Ectodermal cell (in vitro differentiated cells): ENCODE data around the gene PTPRG.

Experiments used
- H3K27ac ChIP-seq: 2 replicates; pipeline ENCODE4 v1.7.0; 2013; ENCODE audit warnings: mild to moderate bottlenecking, low read depth, low read length; ENCODE audit not compliant: insufficient read depth, poor library complexity, severe bottlenecking
- H3K27me3 ChIP-seq: 2 replicates; pipeline ENCODE4 v1.7.0; 2013; ENCODE audit warnings: mild to moderate bottlenecking, low read length; ENCODE audit not compliant: insufficient read depth, control insufficient read depth, poor library complexity, severe bottlenecking
- H3K36me3 ChIP-seq: one replicate; pipeline ENCODE4 v1.7.0; 2013; ENCODE audit warnings: low read length; ENCODE audit not compliant: control insufficient read depth, insufficient read depth
- H3K4me1 ChIP-seq: one replicate; pipeline ENCODE4 v1.7.0; 2013; ENCODE audit warnings: low read length; ENCODE audit not compliant: control insufficient read depth, insufficient read depth
- H3K4me3 ChIP-seq: 2 replicates; pipeline ENCODE4 v1.7.0; 2013; ENCODE audit warnings: low read depth, low read length, control low read depth; ENCODE audit not compliant: insufficient read depth
- H3K9me3 ChIP-seq: 2 replicates; pipeline ENCODE4 v1.7.0; 2013; ENCODE audit warnings: mild to moderate bottlenecking, low read length, moderate library complexity; ENCODE audit not compliant: control insufficient read depth
- WGBS, 2 experiments: methylation state at CpG; one replicate each; pipeline ENCODE4 v1.1.7; 2013; ENCODE audit warnings: missing lambda C conversion rate in 2 of 2; 5-methylcytosine and 5-hydroxymethylcytosine counted together

PTPRG gene

DNA sequence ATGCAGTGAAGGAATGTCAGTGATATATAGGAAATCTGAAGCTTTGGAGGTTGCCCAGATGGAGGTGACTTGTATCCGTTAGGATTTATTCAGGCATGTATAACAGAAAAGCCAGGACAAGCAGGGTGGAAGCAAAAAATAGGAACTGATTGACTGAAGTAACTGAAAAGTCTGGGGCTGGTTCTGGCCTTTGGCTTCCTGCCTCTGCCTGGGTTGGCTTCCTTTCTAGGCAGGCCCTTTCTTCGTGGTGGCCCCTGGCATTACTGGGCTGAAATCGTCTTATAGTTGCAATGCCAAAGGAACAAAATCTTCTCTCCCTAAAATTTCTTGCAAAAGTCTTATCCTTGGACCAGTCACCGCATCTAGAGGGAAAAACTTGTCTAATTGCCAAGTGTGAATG, 386.1 kb downstream of the PTPRG start:
- Histone ChIP-seq H3K27ac (peak overlapping the region; percentile 53), H3K4me3 (no peak overlapping the region), H3K36me3 (no peaks in the 10 kb centered on the region), H3K27me3 (no peaks in the 10 kb centered on the region), H3K9me3 (no peaks in the 10 kb centered on the region), H3K4me1 (peaks cover 45% of the 10 kb centered on the region)
- WGBS, 2 experiments = 72 to 75% methylated on average over 4 of the region's 4 CpGs

GRCh38 chr3:61948699-61949305, 387.4 kb downstream of the PTPRG start:
- no peak overlapping the region for H3K27ac ChIP-seq
- peaks cover 52% of the 10 kb centered on the region for H3K4me1 ChIP-seq
- no peaks in the 10 kb centered on the region for H3K27me3 ChIP-seq
- WGBS, 2 experiments = 69 to 86% methylated on average over 4 to 5 of the region's 5 CpGs
- no peaks in the 10 kb centered on the region for H3K36me3 ChIP-seq
- H3K9me3 ChIP-seq = no peaks in the 10 kb centered on the region
- H3K4me3 ChIP-seq = no peak overlapping the region

DNA sequence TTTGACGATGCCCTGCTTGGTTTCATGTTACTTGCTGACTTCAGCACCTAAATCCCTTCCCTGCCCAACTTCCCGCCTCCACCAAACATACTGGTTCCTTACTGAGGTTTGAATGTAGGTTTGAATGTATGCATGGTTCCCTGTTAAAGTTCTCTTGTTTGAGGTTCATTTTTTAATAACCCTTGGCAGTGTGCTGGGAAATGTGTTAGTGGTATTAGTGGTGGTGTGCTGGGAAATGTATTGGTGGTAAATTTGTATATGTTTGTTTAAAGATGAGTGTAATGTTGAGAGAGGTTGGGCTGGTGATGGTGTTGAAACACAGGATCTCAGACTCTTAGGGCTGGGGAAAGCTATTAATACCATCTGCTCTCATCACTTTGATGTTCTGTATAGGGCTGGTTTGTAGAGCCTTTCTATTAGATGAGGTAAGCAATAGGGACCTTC, 392.7 kb downstream of the PTPRG start:
- Histone ChIP-seq H3K36me3 (no peaks in the 10 kb centered on the region), H3K27ac (no peak overlapping the region), H3K27me3 (no peaks in the 10 kb centered on the region), H3K9me3 (no peaks in the 10 kb centered on the region), H3K4me1 (peaks cover 23% of the 10 kb centered on the region), H3K4me3 (no peak overlapping the region)
- WGBS, 2 experiments = 13 to 65% methylated on average over 1 to 2 of the region's 2 CpGs

DNA sequence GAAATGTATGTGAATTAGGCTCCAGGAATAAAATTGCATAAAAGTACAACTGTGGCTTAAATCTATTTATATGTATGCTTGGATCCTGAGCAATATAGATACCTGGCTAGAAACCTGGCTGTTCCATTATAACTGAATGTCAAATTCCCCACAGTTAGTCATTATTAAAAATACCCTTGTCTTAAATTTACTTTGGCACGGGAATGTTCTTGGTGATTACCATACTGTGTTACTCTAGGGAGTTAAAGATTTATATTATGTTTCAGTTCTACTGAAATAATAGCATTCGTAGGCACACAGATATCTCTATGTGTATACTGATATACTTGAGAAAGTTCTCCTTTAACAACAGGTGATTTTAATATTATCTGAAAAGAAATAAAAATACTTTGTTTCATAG, 394.1 kb downstream of the PTPRG start:
- Histone ChIP-seq H3K4me3 (no peak overlapping the region), H3K4me1 (peaks cover 14% of the 10 kb centered on the region), H3K27ac (no peak overlapping the region), H3K27me3 (no peaks in the 10 kb centered on the region), H3K36me3 (no peaks in the 10 kb centered on the region), H3K9me3 (no peaks in the 10 kb centered on the region)
- WGBS, 2 experiments = no CpG with 5 or more reads among the region's 2 CpGs

GRCh38 chr3:61956236-61956635, 394.9 kb downstream of the PTPRG start:
- H3K27me3 ChIP-seq = no peaks in the 10 kb centered on the region
- no peaks in the 10 kb centered on the region for H3K36me3 ChIP-seq
- no peak overlapping the region for H3K27ac ChIP-seq
- H3K4me1 ChIP-seq = peaks cover 9% of the 10 kb centered on the region
- no peaks in the 10 kb centered on the region for H3K9me3 ChIP-seq
- no peak overlapping the region for H3K4me3 ChIP-seq
- 91 to 94% methylated on average over 5 of the region's 5 CpGs for WGBS, 2 experiments

DNA sequence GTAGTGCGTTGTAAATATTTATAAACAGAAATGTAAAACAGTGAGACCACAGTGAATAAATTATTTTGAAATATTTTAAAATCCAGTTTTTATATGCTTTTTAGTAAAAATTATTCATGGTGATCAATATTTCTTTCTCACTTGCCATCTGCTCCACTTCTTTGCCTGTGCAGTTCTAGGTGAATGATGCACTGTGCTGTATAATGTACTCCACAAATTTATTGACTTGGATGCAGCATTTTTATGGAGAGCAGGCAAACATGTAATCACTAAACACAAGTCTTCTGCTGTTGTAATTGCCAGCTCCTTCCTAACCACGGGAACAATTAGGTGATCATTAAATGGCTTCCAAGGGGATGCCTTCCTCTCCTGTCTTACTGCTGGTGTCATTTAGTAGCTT, 395.9 kb downstream of the PTPRG start:
- H3K36me3 ChIP-seq = no peaks in the 10 kb centered on the region
- 65 to 85% methylated on average over 1 of the region's 2 CpGs for WGBS, 2 experiments
- H3K27me3 ChIP-seq = no peaks in the 10 kb centered on the region
- H3K27ac ChIP-seq = no peak overlapping the region
- peaks cover 9% of the 10 kb centered on the region for H3K4me1 ChIP-seq
- H3K9me3 ChIP-seq = no peaks in the 10 kb centered on the region
- H3K4me3 ChIP-seq = no peak overlapping the region

- no peaks in the 10 kb centered on the region for H3K9me3 ChIP-seq
- H3K4me1 ChIP-seq = no peaks in the 10 kb centered on the region
- no peaks in the 10 kb centered on the region for H3K27me3 ChIP-seq
- no peaks in the 10 kb centered on the region for H3K36me3 ChIP-seq
- H3K27ac ChIP-seq = no peak overlapping the region
- no peak overlapping the region for H3K4me3 ChIP-seq
These were observed 399.6 kb downstream of the PTPRG start for GRCh38 chr3:61960976-61961375.

DNA sequence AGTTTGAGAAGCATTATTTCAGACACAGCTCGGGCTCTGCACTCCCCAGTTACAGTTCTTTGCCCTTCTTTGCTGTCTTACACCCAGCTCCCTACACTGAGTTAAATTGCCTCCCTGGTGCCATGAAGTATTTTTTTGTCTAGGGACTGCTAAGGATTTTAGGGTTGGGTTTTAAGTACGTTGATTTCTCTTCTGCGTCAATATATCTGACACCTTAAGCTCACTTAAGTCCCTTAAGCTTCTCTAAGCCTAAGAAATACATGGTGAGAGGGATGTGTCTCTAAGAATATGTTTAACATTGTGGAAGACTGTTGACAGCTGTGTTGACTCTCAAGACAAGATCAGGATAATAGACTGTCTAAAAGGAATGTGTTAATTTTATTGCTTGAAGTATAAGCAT, 400.5 kb downstream of the PTPRG start:
- H3K4me1 ChIP-seq = no peaks in the 10 kb centered on the region
- no peaks in the 10 kb centered on the region for H3K9me3 ChIP-seq
- H3K27me3 ChIP-seq = no peaks in the 10 kb centered on the region
- 84 to 87% methylated on average over 2 to 3 of the region's 3 CpGs for WGBS, 2 experiments
- H3K4me3 ChIP-seq = no peak overlapping the region
- H3K27ac ChIP-seq = no peak overlapping the region
- H3K36me3 ChIP-seq = no peaks in the 10 kb centered on the region

DNA sequence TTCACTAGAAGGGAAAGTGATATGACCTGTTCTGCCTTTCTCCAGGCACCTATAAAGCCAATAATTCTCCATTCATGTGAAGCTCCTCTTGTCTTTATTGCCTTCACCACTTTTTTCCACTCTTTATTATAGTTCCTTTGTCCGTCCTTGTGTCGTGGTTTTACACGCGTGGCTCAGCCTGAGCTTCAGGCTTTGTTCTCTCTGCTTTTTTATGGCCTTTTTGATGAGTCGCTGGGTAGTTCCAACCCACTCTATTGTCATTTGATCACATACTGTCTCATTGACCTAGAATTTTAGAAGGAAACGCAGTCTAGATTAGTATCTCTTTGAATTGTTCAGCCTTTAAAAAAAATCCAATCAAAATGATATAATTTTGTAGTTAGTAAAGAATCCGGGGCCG, 403.2 kb downstream of the PTPRG start:
- Histone ChIP-seq H3K36me3 (no peaks in the 10 kb centered on the region), H3K4me1 (no peaks in the 10 kb centered on the region), H3K27me3 (no peaks in the 10 kb centered on the region), H3K9me3 (no peaks in the 10 kb centered on the region), H3K4me3 (no peak overlapping the region), H3K27ac (no peak overlapping the region)
- WGBS, 2 experiments = 88 to 94% methylated on average over 7 to 8 of the region's 8 CpGs

DNA sequence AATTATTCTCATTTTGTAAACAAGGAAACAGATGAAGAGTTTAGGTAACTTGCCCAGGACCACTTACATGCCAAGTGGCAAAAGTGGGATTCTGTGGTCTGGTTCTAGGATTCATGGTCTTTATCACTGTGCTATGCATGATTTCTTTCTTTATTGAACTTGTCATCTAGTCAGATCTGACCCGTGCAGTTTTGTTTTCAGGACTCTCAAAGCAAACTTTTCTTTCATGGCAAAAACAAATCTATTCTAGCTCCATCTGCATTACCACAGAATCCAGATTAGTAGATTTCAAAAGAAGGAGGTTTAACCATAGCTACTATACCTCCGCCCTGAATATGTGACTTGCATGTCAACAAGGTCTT, 404.4 kb downstream of the PTPRG start:
- Histone ChIP-seq H3K36me3 (no peaks in the 10 kb centered on the region), H3K4me3 (no peak overlapping the region), H3K4me1 (no peaks in the 10 kb centered on the region), H3K9me3 (no peaks in the 10 kb centered on the region), H3K27me3 (no peaks in the 10 kb centered on the region), H3K27ac (no peak overlapping the region)
- WGBS, 2 experiments = 95 to 96% methylated on average over 2 of the region's 2 CpGs

DNA sequence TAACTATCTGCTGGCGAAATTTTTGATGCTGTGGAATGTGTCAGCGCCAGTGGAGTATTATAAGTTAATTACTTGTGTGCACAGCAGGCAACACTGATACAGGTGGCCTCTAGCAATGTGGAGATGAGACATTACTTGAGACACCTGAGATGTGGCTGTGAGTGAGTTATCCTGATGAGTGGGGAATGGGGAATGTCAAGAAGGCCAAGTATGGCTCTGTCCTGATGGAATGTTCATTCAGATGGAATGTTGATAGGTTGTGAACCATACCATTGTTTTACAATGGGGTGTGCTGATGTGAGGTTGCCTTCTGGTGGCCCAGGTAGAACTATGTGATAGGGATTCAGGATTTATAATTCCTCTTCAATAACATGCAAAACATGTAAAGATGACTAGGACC, 404.8 kb downstream of the PTPRG start:
- WGBS, 2 experiments = 95 to 96% methylated on average over 2 of the region's 2 CpGs
- no peaks in the 10 kb centered on the region for H3K27me3 ChIP-seq
- H3K27ac ChIP-seq = no peak overlapping the region
- no peaks in the 10 kb centered on the region for H3K36me3 ChIP-seq
- H3K9me3 ChIP-seq = no peaks in the 10 kb centered on the region
- H3K4me1 ChIP-seq = no peaks in the 10 kb centered on the region
- H3K4me3 ChIP-seq = no peak overlapping the region
